Neural cell (in vitro differentiated cells): ENCODE measurements around the gene KCNIP3.

Experiments used
- CTCF ChIP-seq: fragments of 450-650 bp; IDR thresholded peaks from 2 replicates; pipeline ENCODE4 v1.5.1; 2014; ENCODE audit warnings: antibody characterized with exemption, mild to moderate bottlenecking, moderate library complexity; ENCODE audit not compliant: poor library complexity, severe bottlenecking
- EP300 ChIP-seq: fragments of 450-650 bp; conservative IDR thresholded peaks from 2 replicates; pipeline ENCODE4 v1.6.1; 2014; ENCODE audit warnings: antibody characterized with exemption, mild to moderate bottlenecking, moderate library complexity; ENCODE audit not compliant: poor library complexity, severe bottlenecking
- EZH2 ChIP-seq: fragments of 200-600, 300-800 bp; shearing (Covaris generic), sonication (generic); IDR thresholded peaks from 2 replicates; pipeline ENCODE4 v1.6.1; 2014; ENCODE audit warnings: antibody characterized with exemption, low read length, borderline replicate concordance, mild to moderate bottlenecking; ENCODE audit not compliant: insufficient read depth, poor library complexity, severe bottlenecking
- POLR2AphosphoS5 ChIP-seq: IDR thresholded peaks from 2 replicates; pipeline ENCODE4 v1.6.1; 2012
- RAD21 ChIP-seq: fragments of 450-650 bp; conservative IDR thresholded peaks from 2 replicates; pipeline ENCODE4 v1.6.1; 2014; ENCODE audit warnings: antibody characterized with exemption, mild to moderate bottlenecking, moderate library complexity
- REST ChIP-seq: IDR thresholded peaks from 2 replicates; pipeline ENCODE4 v1.6.1; 2012; ENCODE audit warnings: borderline replicate concordance
- SMC3 ChIP-seq: fragments of 450-650 bp; conservative IDR thresholded peaks from 2 replicates; pipeline ENCODE4 v1.6.1; 2014; ENCODE audit warnings: antibody characterized with exemption, mild to moderate bottlenecking, moderate library complexity; ENCODE audit not compliant: poor library complexity
- TAF1 ChIP-seq: IDR thresholded peaks from 2 replicates; pipeline ENCODE4 v1.6.1; 2012; ENCODE audit warnings: low read depth

DNA sequence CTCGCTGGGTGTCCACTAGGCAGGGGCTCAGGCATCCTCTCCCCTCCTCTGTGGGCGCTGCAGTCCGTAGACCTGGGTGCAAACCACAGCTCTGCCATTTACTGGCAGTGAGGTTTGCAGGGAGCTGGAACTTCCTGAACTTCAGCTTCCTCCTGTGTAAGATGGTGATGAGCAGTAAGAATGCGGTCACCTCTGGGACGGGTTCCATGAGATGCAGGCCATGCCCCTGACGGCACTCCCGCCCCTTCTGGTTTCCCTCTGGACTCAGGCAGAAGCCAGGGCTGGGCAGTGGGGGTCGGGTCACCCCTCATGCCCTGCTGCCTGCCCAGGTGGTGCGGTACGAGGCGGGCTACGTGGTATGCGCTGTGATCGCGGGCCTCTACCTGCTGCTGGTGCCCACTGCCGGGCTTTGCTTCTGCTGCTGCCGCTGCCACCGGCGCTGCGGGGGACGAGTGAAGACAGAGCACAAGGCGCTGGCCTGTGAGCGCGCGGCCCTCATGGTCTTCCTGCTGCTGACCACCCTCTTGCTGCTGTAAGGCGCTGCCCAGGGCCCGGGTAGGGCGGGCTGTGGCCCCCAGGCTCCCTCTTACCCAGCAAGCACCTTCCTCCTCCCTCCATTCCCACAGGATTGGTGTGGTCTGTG is 21.4 kb upstream of the KCNIP3 start:
- TF ChIP-seq CTCF: no peak
- TF ChIP-seq SMC3: no peak
- no peak for TF ChIP-seq POLR2AphosphoS5
- TF ChIP-seq EZH2: no peak
- no peak for TF ChIP-seq EP300
- TF ChIP-seq TAF1: no peak
- no peak for TF ChIP-seq RAD21
- no peak for TF ChIP-seq REST
